ENCODE data around the gene PACRG. TPM values are rescaled to one million over a fixed set of nuclear protein-coding genes. Genes with fewer than 3 reads are reported as not detected.

PACRG gene
- total RNA-seq, 2 experiments from 2014 or later: not detected

DNA sequence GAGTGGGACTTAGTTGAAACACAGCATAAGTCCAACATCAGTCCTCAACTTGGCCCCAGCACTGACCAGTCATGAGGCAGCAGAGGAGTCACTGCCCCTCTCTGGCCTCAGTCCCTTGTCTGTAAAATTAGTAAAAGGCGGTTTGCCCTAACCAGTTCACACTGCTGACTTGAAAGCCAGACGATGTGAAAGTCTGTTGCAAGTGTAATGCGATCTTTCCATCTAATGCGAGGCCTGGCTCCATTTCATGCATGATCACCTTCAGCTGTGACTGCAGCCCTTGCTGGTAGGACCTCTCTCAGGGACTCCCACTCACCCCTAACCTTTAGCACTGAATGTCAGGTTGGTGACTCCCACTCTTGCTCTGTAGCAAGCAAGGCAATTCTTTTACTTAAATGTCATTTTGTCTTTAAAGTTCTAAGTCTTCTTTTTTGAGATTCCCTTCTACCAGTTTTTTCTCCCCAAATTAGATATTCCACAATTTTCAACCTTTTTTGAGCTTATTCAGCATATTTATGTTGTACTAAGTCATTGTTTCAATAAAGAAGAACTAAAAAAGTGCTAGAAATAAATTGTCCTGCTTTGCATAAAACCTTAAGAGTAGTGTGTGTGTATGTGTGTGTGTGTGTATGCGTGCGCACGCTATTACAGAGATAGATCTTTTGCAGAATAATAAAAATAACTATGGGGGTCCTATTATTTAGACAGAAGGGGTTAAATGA, 245.5 kb downstream of the PACRG start:
- intact Hi-C loops (cut with micrococcal nuclease; ENCODE audit: unreplicated experiment): no loop called here
- no TSS peak for BruUV-seq (replicated peaks)
- POLR2A ChIA-PET: no interaction called here

DNA sequence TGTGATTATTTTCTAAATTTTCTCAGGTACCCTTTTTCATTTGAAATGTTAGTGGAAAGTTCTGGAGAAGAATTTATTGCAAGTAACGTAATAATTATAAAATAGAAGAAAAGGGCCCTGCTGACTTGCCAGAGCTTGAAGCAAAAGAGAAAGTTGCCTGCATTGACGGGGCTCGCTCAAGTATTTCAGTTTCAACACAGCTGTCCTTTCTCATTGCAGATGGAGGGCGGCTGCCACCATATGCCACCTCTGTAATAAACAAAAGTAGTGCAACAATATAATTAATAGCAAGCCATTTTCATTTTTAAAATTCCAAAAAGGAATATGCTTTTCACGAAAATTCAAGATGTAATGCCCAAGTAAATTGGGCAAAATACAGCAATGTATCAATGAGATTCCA, 246.2 kb downstream of the PACRG start:
- DNase-seq (ENCODE audit: low spot score): no peak
- Histone ChIP-seq H3K9me2 (ENCODE audit: insufficient read depth, low read length) (no peaks in the 10 kb centered on the region), H3K4me2 (ENCODE audit: low read length) (no peak overlapping the region), H4K20me1 (ENCODE audit: insufficient read depth, low read length) (no peaks in the 10 kb centered on the region), H3K4me1 (ENCODE audit: insufficient read depth, low read length, poor library complexity, severe bottlenecking) (no peaks in the 10 kb centered on the region), H3K36me3 (ENCODE audit: insufficient read depth, low read length) (no peaks in the 10 kb centered on the region), H2AFZ (ENCODE audit: low read length) (no peak overlapping the region), H3K4me3 (ENCODE audit: low read depth, low read length, poor library complexity, severe bottlenecking) (no peak overlapping the region), H3K27ac (ENCODE audit: low read depth, low read length, poor library complexity, severe bottlenecking) (no peak overlapping the region), H3K79me2 (ENCODE audit: insufficient read depth, low read depth, low read length) (no peaks in the 10 kb centered on the region), H3K9me3 (ENCODE audit: low read length) (no peaks in the 10 kb centered on the region)
- no TSS peak for BruUV-seq (replicated peaks)
- TF ChIP-seq, protein P1, sequence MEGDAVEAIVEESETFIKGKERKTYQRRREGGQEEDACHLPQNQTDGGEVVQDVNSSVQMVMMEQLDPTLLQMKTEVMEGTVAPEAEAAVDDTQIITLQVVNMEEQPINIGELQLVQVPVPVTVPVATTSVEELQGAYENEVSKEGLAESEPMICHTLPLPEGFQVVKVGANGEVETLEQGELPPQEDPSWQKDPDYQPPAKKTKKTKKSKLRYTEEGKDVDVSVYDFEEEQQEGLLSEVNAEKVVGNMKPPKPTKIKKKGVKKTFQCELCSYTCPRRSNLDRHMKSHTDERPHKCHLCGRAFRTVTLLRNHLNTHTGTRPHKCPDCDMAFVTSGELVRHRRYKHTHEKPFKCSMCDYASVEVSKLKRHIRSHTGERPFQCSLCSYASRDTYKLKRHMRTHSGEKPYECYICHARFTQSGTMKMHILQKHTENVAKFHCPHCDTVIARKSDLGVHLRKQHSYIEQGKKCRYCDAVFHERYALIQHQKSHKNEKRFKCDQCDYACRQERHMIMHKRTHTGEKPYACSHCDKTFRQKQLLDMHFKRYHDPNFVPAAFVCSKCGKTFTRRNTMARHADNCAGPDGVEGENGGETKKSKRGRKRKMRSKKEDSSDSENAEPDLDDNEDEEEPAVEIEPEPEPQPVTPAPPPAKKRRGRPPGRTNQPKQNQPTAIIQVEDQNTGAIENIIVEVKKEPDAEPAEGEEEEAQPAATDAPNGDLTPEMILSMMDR (conservative IDR thresholded peaks at IDR 0.05; ENCODE audit: low read length): no peak
- no peak for TF ChIP-seq EZH2phosphoT487 (IDR thresholded peaks at IDR 0.05; ENCODE audit: borderline replicate concordance, low read depth, low read length)
- intact Hi-C loops (cut with micrococcal nuclease; ENCODE audit: unreplicated experiment): no loop called here
- POLR2A ChIA-PET: no interaction called here
- CTCF ChIA-PET (ENCODE audit: unreplicated experiment): no interaction called here

More for the DNA sequence above, 245.5 kb downstream of the PACRG start:
- Histone ChIP-seq H2AFZ (ENCODE audit: low read length) (no peak overlapping the region), H3K9me2 (ENCODE audit: insufficient read depth, low read length) (no peaks in the 10 kb centered on the region), H3K4me2 (ENCODE audit: low read length) (no peak overlapping the region), H3K79me2 (ENCODE audit: insufficient read depth, low read depth, low read length) (no peaks in the 10 kb centered on the region), H3K27ac (ENCODE audit: low read depth, low read length, poor library complexity, severe bottlenecking) (no peak overlapping the region), H3K36me3 (ENCODE audit: insufficient read depth, low read length) (no peaks in the 10 kb centered on the region), H3K9me3 (ENCODE audit: low read length) (no peaks in the 10 kb centered on the region), H3K4me3 (ENCODE audit: low read depth, low read length, poor library complexity, severe bottlenecking) (no peak overlapping the region), H3K4me1 (ENCODE audit: insufficient read depth, low read length, poor library complexity, severe bottlenecking) (no peaks in the 10 kb centered on the region), H4K20me1 (ENCODE audit: insufficient read depth, low read length) (no peaks in the 10 kb centered on the region)
- TF ChIP-seq, protein P1 (conservative IDR thresholded peaks at IDR 0.05; ENCODE audit: low read length): no peak
- TF ChIP-seq EZH2phosphoT487 (IDR thresholded peaks at IDR 0.05; ENCODE audit: borderline replicate concordance, low read depth, low read length): no peak
- CTCF ChIA-PET (ENCODE audit: unreplicated experiment): no interaction called here
- no peak for DNase-seq (ENCODE audit: low spot score)

DNA sequence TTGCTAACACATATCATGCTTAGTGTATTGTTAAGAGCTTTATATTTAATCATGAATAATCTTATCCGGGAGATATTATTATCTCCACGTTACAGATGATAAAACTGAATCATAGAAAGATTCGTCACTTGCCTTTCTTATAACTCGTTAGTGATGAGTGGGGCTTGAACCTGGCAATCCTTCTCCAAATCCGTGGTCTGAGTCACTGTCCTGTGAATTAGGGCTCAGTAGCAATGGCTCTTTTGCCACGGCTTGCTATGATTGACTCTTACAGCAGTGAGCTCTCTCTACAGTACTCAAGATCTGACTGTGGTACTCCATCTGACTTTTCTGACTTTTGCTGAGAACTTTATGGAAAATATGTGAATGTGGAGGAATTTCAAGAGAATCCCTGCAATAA, 246.9 kb downstream of the PACRG start:
- no TSS peak for BruUV-seq (replicated peaks)
- no peaks in the 10 kb centered on the region for H3K9me2 ChIP-seq (ENCODE audit: insufficient read depth, low read length)
- H3K4me2 ChIP-seq (ENCODE audit: low read length): no peak overlapping the region
- intact Hi-C loops (cut with micrococcal nuclease; ENCODE audit: unreplicated experiment): no loop called here
- no peaks in the 10 kb centered on the region for H4K20me1 ChIP-seq (ENCODE audit: insufficient read depth, low read length)
- no peak for DNase-seq (ENCODE audit: low spot score)
- no peaks in the 10 kb centered on the region for H3K9me3 ChIP-seq (ENCODE audit: low read length)
- no peak overlapping the region for H3K27ac ChIP-seq (ENCODE audit: low read depth, low read length, poor library complexity, severe bottlenecking)
- no peaks in the 10 kb centered on the region for H3K4me1 ChIP-seq (ENCODE audit: insufficient read depth, low read length, poor library complexity, severe bottlenecking)
- TF ChIP-seq, protein P1 (conservative IDR thresholded peaks at IDR 0.05; ENCODE audit: low read length): no peak
- TF ChIP-seq EZH2phosphoT487 (IDR thresholded peaks at IDR 0.05; ENCODE audit: borderline replicate concordance, low read depth, low read length): no peak
- POLR2A ChIA-PET: no interaction called here
- no peak overlapping the region for H3K4me3 ChIP-seq (ENCODE audit: low read depth, low read length, poor library complexity, severe bottlenecking)
- CTCF ChIA-PET (ENCODE audit: unreplicated experiment): no interaction called here
- H3K36me3 ChIP-seq (ENCODE audit: insufficient read depth, low read length): no peaks in the 10 kb centered on the region
- no peaks in the 10 kb centered on the region for H3K79me2 ChIP-seq (ENCODE audit: insufficient read depth, low read depth, low read length)
- H2AFZ ChIP-seq (ENCODE audit: low read length): no peak overlapping the region

Data from OCI-LY7 (cell line).